Endothelial cell of umbilical vein (primary cell): ENCODE results near the gene CEP85L. TPM values are rescaled to one million over a fixed set of nuclear protein-coding genes. Genes with fewer than 3 reads are reported as not detected.

ENCODE experiments used
- BruUV-seq: library from RNA; stranded (reverse); fragments of 400-500 nt; replicated peaks from 2 replicates; lab custom pipeline; 2021; lab: Mats Ljungman, UMichigan
- CTCF ChIA-PET: fragments of 300-600, 350-600 bp; sonication (Branson Sonifier 250); formaldehyde crosslinking; loops from one replicate; lab custom pipeline; 2021; ENCODE audit warnings: antibody characterized with exemption, inconsistent platforms; lab: Charles Lee
- POLR2A ChIA-PET: fragments of 300-600, 350-600 bp; sonication (Branson Sonifier 250); formaldehyde crosslinking; loops from one replicate; lab custom pipeline; 2021; ENCODE audit warnings: antibody characterized with exemption, inconsistent platforms; lab: Charles Lee
- DNase-seq: peaks from one replicate; pipeline ENCODE4 v3.0.0-alpha.2; 2011; ENCODE audit warnings: low read depth, low spot score
- FAIRE-seq: peaks from 2 replicates; lab custom pipeline; 2011; peaks lifted over from hg19 to GRCh38; lab: Jason Lieb, UNC
- H2AFZ ChIP-seq: 2 replicates; pipeline ENCODE4 v1.6.0; 2012; ENCODE audit warnings: low read depth, low read length, control low read depth, inconsistent platforms
- H3K27ac ChIP-seq: 2 replicates; pipeline ENCODE4 v1.5.1; 2011; ENCODE audit warnings: low read depth, mild to moderate bottlenecking, control low read depth, low read length, moderate library complexity; ENCODE audit not compliant: insufficient read depth
- H3K27me3 ChIP-seq, 2 experiments: 2 replicates each; pipeline versions ENCODE4 v1.6.0 to v1.6.1; 2011; ENCODE audit warnings: low read length in 2 of 2, mixed read lengths in 1 of 2; ENCODE audit not compliant: control insufficient read depth in 2 of 2, insufficient read depth in 2 of 2
- H3K36me3 ChIP-seq, 2 experiments: 2 replicates in 1 of 2; 3 replicates in 1 of 2; pipeline ENCODE4 v1.5.1; 2011; ENCODE audit warnings: low read length in 2 of 2, mild to moderate bottlenecking in 1 of 2, moderate library complexity in 1 of 2; ENCODE audit not compliant: control insufficient read depth in 2 of 2, insufficient read depth in 2 of 2; ENCODE audit errors: extremely low read depth in 1 of 2
- H3K4me1 ChIP-seq: 3 replicates; pipeline ENCODE4 v1.5.1; 2011; ENCODE audit warnings: mild to moderate bottlenecking, low read length; ENCODE audit not compliant: control insufficient read depth, insufficient read depth; ENCODE audit errors: extremely low read depth
- H3K4me2 ChIP-seq: 2 replicates; pipeline ENCODE4 v1.6.1; 2011; ENCODE audit warnings: low read length, control low read depth, mixed read lengths; ENCODE audit not compliant: insufficient read depth
- H3K4me3 ChIP-seq, 3 experiments: fragments of 200-600 bp in 1 of 3; sonication (generic), shearing (Covaris generic) in 1 of 3; replicated peaks in 1 of 3; 2 replicates each; pipeline ENCODE4 v1.5.1; 2011 to 2016; ENCODE audit warnings: control low read depth in 3 of 3, low read length in 3 of 3, mild to moderate bottlenecking in 2 of 3, inconsistent platforms in 1 of 3, low read depth in 1 of 3, moderate library complexity in 1 of 3; ENCODE audit not compliant: insufficient read depth in 1 of 3
- H3K79me2 ChIP-seq: 2 replicates; pipeline ENCODE4 v1.6.0; 2012; ENCODE audit warnings: low read length, inconsistent platforms; ENCODE audit not compliant: control insufficient read depth, insufficient read depth
- H3K9ac ChIP-seq: replicated peaks from 2 replicates; pipeline ENCODE3; 2011; ENCODE audit warnings: low read length, control low read depth; ENCODE audit not compliant: insufficient read depth; ENCODE audit errors: extremely low read depth
- H3K9me1 ChIP-seq: replicated peaks from 3 replicates; pipeline ENCODE4 v1.6.0; 2011; ENCODE audit warnings: mild to moderate bottlenecking, low read length; ENCODE audit not compliant: control insufficient read depth, insufficient read depth; ENCODE audit errors: extremely low read depth
- H3K9me3 ChIP-seq: replicated peaks from 2 replicates; pipeline ENCODE4 v1.5.1; 2012; ENCODE audit warnings: low read length, inconsistent platforms; ENCODE audit not compliant: control insufficient read depth, insufficient read depth
- H4K20me1 ChIP-seq: replicated peaks from 2 replicates; pipeline ENCODE3; 2011; ENCODE audit warnings: mild to moderate bottlenecking, low read length; ENCODE audit not compliant: control insufficient read depth, insufficient read depth; ENCODE audit errors: extremely low read depth
- EZH2 ChIP-seq: IDR thresholded peaks from 2 replicates; pipeline ENCODE4 v1.6.1; 2012; ENCODE audit warnings: borderline replicate concordance, low read depth, mild to moderate bottlenecking, moderate library complexity, low read length, inconsistent platforms; ENCODE audit not compliant: severe bottlenecking
- FOS ChIP-seq: IDR thresholded peaks from 2 replicates; pipeline ENCODE4 v1.6.1; 2011; ENCODE audit warnings: mild to moderate bottlenecking, low read length, moderate library complexity, borderline replicate concordance; ENCODE audit not compliant: insufficient read depth
- GATA2 ChIP-seq: IDR thresholded peaks from 2 replicates; pipeline ENCODE4 v1.7.0; 2011; ENCODE audit warnings: low read depth, mild to moderate bottlenecking, moderate library complexity, mixed read lengths, low read length; ENCODE audit not compliant: insufficient read length, insufficient read depth
- JUN ChIP-seq: IDR thresholded peaks from 2 replicates; pipeline ENCODE4 v1.6.1; 2011; ENCODE audit warnings: borderline replicate concordance, low read depth; ENCODE audit not compliant: insufficient read length, insufficient read depth
- MYC ChIP-seq: IDR thresholded peaks from one replicate; pipeline ENCODE4 v1.6.1; 2011; ENCODE audit warnings: mild to moderate bottlenecking, low read depth, low read length
- POLR2A ChIP-seq: IDR thresholded peaks from 2 replicates; pipeline ENCODE4 v1.6.1; 2012; ENCODE audit warnings: low read depth, mild to moderate bottlenecking, control low read depth, low read length
- POLR2AphosphoS5 ChIP-seq: IDR thresholded peaks from 2 replicates; pipeline ENCODE4 v1.6.1; 2012; ENCODE audit warnings: low read depth, mild to moderate bottlenecking, control low read depth, low read length, moderate library complexity; ENCODE audit not compliant: insufficient read depth
- dilution Hi-C: fragments of 300-500 bp; cut with MboI; formaldehyde crosslinking; loops from one replicate; pipeline ENCODE4 v1.15.0; 2019; ENCODE audit warnings: low sequenced_read_pairs; ENCODE audit not compliant: extremely low pct_ligation_motif_present
- intact Hi-C: fragments of 100-400 bp; cut with micrococcal nuclease; formaldehyde crosslinking; loops from one replicate; pipeline ENCODE4 v1.10.0; 2022
- polyA plus RNA-seq, 4 experiments: library from polyadenylated mRNA; depleted of rRNA in 3 of 4; stranded (reverse) in 3 of 4; unstranded in 1 of 4; fragments of >200 nt; gene quantifications; 2 replicates each; pipeline versions ENCODE4 v1.2.1 to v1.2.3, GENCODE V29; 2011 to 2012; ENCODE audit warnings: missing spikeins in 1 of 4
- total RNA-seq: library from RNA; stranded (reverse); gene quantifications from 2 replicates; pipeline ENCODE4 v1.2.3, GENCODE V29; 2021
- TF ChIP-seq, protein P1 (sequence below): IDR thresholded peaks from 2 replicates; pipeline ENCODE4 v1.6.1; 2011; ENCODE audit not compliant: insufficient read depth, insufficient read length
- TF ChIP-seq, protein P2 (sequence below), 2 donors: IDR thresholded peaks; 1 replicate in 1 of 2; 2 replicates in 1 of 2; pipeline ENCODE4 v1.5.1; 2011; ENCODE audit warnings: low read length in 2 of 2, mild to moderate bottlenecking in 2 of 2, moderate library complexity in 2 of 2, control low read depth in 1 of 2, inconsistent platforms in 1 of 2, low read depth in 1 of 2; ENCODE audit not compliant: insufficient read depth in 1 of 2; ENCODE audit errors: extremely low read depth in 1 of 2

CEP85L gene
- total and polyA plus RNA-seq, 2 donors (not counting 3 experiments of a cell fraction or from before 2014, with no cell fraction given) = 1.8 to 9.2 TPM

DNA sequence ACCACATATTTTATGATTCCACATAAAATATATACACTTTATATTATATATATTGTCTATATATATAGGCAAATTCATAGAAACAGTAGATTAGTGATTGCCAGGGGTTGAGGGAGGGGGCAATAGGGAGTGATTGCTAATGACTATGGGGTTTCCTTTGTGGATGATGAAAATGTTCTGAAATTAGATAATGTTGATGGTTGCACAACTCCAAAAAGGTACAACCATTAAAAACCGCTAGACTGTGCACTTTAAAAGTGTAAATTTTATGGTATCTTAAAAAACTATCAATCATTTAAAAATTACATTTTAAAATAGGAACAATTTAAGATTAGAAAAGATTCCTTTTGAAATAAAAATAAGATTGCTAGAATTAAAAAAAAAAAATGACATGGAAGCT lies 23.8 kb upstream of the CEP85L start:
- dilution Hi-C loops (no loop called here), intact Hi-C loops (no loop called here)
- H3K9me1 ChIP-seq = no peaks in the 10 kb centered on the region
- FAIRE-seq = no peak
- no peak overlapping the region for H3K27ac ChIP-seq
- H3K79me2 ChIP-seq = no peaks in the 10 kb centered on the region
- BruUV-seq = no TSS peak
- no peak overlapping the region for H2AFZ ChIP-seq
- no peak overlapping the region for H3K9ac ChIP-seq
- H3K4me1 ChIP-seq = no peaks in the 10 kb centered on the region
- no peak overlapping the region for H3K4me3 ChIP-seq
- H4K20me1 ChIP-seq = no peaks in the 10 kb centered on the region
- ChIA-PET CTCF (no interaction called here), POLR2A (no interaction called here)
- no peaks in the 10 kb centered on the region for H3K27me3 ChIP-seq
- H3K36me3 ChIP-seq = no peaks in the 10 kb centered on the region
- no peaks in the 10 kb centered on the region for H3K9me3 ChIP-seq
- no peak for DNase-seq
- TF ChIP-seq FOS = no peak
- no peak for TF ChIP-seq JUN
- no peak for TF ChIP-seq EZH2
- no peak for TF ChIP-seq MYC
- TF ChIP-seq POLR2A = no peak
- TF ChIP-seq, protein P1, sequence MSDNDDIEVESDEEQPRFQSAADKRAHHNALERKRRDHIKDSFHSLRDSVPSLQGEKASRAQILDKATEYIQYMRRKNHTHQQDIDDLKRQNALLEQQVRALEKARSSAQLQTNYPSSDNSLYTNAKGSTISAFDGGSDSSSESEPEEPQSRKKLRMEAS = no peak
- TF ChIP-seq GATA2 = no peak
- no peak for TF ChIP-seq POLR2AphosphoS5
- TF ChIP-seq, protein P2, sequence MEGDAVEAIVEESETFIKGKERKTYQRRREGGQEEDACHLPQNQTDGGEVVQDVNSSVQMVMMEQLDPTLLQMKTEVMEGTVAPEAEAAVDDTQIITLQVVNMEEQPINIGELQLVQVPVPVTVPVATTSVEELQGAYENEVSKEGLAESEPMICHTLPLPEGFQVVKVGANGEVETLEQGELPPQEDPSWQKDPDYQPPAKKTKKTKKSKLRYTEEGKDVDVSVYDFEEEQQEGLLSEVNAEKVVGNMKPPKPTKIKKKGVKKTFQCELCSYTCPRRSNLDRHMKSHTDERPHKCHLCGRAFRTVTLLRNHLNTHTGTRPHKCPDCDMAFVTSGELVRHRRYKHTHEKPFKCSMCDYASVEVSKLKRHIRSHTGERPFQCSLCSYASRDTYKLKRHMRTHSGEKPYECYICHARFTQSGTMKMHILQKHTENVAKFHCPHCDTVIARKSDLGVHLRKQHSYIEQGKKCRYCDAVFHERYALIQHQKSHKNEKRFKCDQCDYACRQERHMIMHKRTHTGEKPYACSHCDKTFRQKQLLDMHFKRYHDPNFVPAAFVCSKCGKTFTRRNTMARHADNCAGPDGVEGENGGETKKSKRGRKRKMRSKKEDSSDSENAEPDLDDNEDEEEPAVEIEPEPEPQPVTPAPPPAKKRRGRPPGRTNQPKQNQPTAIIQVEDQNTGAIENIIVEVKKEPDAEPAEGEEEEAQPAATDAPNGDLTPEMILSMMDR (IDR thresholded peaks at IDR 0.05; ENCODE audit: extremely low read depth in 1 of 2, insufficient read depth in 1 of 2, low read depth in 1 of 2, low read length in 2 of 2) = no peak
- no peak overlapping the region for H3K4me2 ChIP-seq
